ENCODE measurements around the gene CTNND2.

Gene CTNND2

GRCh38 chr5:11177999-11178711 is 726.1 kb downstream of the CTNND2 start:
- DNase-seq (ENCODE audit: low read depth in 2 of 2): no peak

DNA sequence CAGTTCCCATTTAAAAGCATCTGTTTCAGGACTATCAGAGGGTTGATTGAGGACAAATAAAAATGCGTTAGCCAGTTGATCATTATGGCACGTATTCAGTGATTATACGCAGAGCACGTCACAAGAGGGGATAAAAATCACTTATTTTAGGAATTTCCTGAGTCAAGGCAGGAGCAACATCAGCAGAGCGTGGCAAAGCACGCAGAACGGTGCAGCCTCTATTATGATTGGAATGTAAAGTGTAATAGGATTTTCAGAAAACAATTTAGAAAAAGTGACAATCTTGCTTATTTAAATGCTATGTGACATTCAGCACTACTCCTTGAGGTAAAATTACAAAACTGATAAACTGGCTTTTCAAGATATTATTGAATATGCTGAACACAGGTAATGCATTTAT is 729.7 kb downstream of the CTNND2 start:
- DNase-seq (ENCODE audit: low read depth in 2 of 2): no peak

- no peak for DNase-seq (ENCODE audit: low read depth in 2 of 2)
Observed at GRCh38 chr5:11172484-11172883, 731.8 kb downstream of the CTNND2 start.

DNA sequence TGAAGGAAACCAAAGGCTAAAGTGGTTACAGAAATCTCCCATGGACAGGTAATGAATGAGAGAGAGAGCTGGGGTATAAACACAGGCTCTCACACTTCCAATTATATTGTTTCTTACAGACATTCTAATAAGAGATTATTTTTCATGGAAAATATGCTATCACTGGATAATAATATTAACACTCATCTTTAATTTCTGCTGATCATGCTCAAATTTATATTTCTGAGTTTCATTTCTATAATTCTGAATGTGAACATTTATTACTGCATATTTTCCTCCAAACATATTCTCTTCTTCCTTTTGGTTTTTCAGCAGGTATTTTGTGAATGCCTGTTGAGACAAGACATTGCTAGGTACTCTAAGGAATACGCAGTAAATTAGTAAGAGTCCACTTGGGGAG is 733.0 kb downstream of the CTNND2 start:
- DNase-seq (ENCODE audit: low read depth in 2 of 2): no peak

GRCh38 chr5:11166923-11167322 is 737.3 kb downstream of the CTNND2 start:
- no peak for DNase-seq (ENCODE audit: low read depth in 2 of 2)

GRCh38 chr5:11164531-11165294 is 739.5 kb downstream of the CTNND2 start:
- no peak for DNase-seq (ENCODE audit: low read depth in 2 of 2)

DNA sequence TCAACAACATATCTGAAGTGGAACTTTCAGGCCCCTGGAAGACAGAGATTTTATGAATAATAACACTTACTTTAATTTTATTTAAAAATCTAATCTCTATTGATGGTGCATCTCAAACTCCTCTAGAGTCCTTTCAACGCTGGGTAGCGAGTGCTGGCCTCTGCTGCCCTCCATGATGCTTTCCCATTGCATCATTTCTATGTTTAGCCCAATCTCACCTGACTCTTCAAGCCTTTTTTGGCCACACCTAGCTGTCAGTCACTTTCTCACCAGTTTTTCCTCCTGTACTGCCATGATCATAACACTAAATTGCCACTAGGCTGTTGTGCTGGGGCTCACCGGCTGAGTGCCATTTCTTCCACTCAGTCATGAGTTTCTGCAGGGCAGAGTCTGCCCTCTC is 747.1 kb downstream of the CTNND2 start:
- DNase-seq (ENCODE audit: low read depth in 2 of 2): no peak

GRCh38 chr5:11153670-11154382 is 750.4 kb downstream of the CTNND2 start:
- no peak for DNase-seq (ENCODE audit: low read depth in 2 of 2)

DNA sequence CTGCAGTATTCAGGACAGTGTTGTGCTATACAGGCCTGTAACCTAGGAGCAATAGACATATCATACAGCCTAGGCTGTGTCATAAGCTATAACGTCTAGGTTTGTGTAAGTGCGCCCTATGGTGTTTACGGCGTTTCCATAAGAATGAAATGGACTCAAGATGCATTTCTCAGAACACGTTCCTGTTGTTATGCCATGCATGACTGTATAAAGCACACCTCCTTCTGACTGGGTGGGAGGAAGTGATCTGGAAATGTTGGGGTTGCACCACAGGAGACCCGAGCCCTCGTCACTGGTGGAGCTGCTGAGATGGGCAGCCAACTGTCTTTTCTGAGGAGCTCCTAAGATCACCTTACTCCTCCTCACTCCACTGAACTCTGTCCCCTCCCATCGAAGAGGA is 751.9 kb downstream of the CTNND2 start:
- DNase-seq (ENCODE audit: low read depth in 2 of 2): no peak

DNA sequence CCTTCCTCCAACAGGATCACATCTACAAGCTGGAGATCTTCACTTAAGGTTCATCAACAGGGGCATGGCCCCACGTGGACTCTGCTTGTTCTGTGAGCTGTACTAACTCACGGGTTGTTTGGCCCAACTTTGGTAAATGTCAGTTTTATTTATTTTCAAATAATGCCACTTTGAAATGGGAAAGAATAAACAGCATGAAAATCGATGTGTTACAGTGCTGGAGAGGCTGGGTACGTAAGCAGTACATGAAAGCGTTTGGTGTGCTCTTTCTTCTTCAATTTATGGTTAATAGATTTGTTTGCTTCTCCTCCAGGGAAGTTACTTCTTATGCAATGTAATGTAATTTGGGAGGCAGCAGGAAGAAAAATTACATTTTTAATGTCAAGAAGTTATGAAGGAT is 753.3 kb downstream of the CTNND2 start:
- no peak for DNase-seq (ENCODE audit: low read depth in 2 of 2)

- no peak for DNase-seq (ENCODE audit: low read depth in 2 of 2)
Observed at GRCh38 chr5:11148810-11149539, 755.3 kb downstream of the CTNND2 start.

- DNase-seq (ENCODE audit: low read depth in 2 of 2): no peak
Observed at GRCh38 chr5:11146171-11146570, 758.1 kb downstream of the CTNND2 start.

DNA sequence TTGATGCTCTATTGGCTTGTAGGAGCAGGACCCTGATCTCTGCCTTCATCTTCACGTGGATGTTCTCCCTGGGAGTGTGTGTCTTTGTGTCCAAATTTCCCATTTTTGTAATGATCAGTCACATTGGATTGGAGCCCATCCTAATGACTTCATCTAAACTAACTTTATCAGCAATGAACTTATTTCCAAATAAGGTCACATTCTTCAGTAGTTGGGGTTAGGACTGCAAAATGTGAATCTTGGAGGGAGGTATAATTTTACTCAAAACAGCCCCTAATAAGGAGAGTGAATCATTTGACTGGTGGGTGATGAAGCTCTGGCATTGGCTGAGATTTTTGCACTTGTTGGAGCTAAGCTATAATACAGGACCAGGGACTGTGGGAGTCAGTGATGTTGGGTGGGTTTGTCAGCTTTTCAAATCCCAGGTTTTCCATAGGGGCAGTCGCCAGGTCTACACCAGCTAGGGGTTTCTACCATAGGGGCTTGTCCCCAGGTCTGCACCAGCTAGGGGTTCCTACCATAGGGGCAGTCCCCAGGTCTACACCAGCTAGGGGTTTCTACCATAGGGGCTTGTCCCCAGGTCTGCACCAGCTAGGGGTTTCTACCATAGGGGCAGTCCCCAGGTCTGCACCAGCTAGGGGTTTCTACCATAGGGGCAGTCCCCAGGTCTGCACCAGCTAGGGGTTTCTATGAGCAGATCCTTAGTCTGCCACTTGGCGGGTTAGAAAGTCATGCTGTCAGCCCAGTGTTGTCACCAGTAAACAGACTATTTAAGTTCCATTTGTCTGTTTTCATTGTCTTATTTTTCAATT is 760.6 kb downstream of the CTNND2 start:
- no peak for DNase-seq (ENCODE audit: low read depth in 2 of 2)

GRCh38 chr5:11139217-11139865 is 764.9 kb downstream of the CTNND2 start:
- DNase-seq (ENCODE audit: low read depth in 2 of 2): no peak

DNA sequence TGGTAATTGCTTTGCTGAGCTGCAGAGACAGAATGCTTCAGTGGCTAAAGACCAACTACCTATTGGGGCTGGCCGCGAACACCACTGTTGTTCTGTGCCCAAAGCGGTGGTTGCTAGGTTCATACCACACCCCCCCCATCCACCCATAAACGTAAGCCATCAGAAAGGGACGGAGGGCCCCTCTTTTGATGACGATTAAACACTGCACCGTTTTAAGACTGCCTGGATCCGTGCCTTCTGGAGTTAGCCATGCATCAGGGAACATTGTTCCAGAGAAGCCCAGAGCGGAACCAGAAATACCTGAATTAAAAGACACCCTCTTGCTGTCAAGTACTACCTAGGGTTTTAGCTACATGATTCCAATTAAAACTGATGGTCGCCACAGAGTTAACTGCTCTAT is 774.1 kb downstream of the CTNND2 start:
- DNase-seq (ENCODE audit: low read depth in 2 of 2): no peak

DNA sequence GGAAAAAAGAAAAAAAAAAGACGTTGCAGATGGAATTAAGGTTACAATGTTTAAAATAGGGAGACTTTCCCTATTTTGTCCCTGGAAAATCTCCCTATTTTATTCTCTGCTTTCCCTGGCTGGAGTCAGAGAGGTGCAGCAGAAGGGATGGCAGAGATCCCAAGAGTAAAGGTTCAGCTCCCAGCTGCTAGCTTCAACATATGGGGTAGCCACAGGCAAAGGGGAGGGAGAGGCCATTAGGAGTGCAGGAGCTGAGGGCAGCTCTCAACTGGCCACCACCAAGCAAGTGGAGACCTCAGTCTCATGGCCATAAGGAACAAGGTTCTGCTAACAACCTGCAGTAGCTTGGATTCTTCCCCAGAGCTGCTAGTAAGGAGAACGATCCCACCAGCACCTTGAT is 776.2 kb downstream of the CTNND2 start:
- no peak for DNase-seq (ENCODE audit: low read depth in 2 of 2)

DNA sequence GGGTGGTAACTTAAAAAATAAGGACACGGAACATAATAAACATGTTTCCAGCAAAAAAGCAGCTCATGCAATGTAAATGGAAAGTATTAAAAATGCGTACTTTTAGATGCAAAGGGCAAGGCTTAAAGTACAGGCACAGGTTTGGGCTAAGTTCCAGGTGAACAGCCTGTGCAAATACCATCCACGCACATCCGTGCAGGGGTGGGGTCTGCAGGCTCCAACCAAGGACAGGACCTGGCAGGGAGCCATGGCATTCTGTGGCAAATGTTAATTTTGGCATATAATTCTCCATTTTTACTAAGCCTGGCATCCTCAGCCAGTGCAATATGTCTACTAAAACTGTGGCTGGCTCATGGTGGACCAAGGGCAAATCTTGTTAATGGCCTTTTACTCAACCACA is 777.4 kb downstream of the CTNND2 start:
- no peak for DNase-seq (ENCODE audit: low read depth in 2 of 2)

DNA sequence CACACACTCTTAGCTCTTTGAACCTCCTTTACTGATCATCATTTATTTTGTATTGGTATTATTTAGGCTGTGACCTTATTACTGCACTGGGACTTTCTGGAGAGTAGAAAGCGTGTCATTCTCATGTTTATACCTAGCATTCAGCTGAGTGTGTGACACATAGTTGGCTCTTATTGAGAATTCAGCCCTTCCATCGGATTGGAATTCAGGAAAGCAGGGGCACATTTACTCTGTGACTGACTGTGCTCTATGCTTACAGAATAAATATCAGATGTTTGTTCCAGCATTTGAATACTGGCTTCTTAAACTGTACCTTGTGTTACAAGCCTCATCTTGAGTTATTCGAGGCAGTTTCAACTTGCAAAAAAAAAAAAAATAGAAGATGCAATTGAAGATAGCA is 782.4 kb downstream of the CTNND2 start:
- DNase-seq (ENCODE audit: low read depth in 2 of 2): no peak

GRCh38 chr5:11110128-11110527 is 794.1 kb downstream of the CTNND2 start:
- DNase-seq (ENCODE audit: low read depth in 2 of 2): no peak

DNA sequence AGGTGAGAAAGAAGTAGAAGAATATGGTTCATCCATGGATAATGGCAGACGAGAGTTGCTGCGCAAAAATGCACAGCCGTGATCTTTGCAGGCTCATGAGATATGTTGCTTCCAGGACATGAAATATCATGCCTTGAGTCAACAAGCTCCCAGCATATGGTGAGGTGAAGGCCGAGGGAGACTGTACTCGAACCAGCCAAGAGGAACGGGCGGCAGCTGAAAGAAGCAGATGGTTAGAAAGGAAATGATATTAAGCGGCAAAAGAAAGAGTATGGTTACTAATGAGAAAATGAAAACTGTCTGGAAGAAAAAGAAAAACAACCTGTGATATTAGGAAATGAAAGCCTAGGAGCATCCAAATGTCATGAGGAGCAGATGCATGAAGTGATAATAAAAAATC is 798.5 kb downstream of the CTNND2 start:
- no peak for DNase-seq (ENCODE audit: low read depth in 2 of 2)

DNA sequence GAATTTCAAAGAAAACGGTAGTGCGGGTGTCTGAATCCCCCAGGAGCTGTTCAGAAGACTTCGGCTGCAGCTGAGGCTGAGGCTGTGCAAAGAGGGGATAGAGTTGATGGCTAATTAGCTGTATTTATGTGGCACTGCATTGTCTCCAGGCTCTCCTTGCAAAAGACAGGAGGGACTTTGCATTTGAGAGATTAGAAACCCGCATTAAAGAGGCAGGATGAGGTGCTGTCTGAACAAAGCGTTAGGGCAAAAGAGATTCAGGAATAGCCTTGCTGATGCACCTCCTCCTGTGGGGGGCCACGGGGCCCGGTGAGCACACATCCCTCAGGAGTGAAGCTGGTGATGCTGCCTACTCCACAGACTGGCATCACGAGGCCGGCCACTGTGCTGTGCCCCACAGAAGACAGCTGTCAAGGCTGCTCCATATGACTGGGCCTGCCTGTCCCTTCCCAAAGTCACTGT is 799.6 kb downstream of the CTNND2 start:
- no peak for DNase-seq (ENCODE audit: low read depth in 2 of 2)

Measured in fibroblast of skin of left quadriceps (primary cell).